NCI-H345 (cell line): ENCODE data around the gene CNTROB.

Experiments used
- DNase-seq: peaks from one replicate; lab custom pipeline; 2025; lab: John Stamatoyannopoulos, UW

CNTROB gene

DNA sequence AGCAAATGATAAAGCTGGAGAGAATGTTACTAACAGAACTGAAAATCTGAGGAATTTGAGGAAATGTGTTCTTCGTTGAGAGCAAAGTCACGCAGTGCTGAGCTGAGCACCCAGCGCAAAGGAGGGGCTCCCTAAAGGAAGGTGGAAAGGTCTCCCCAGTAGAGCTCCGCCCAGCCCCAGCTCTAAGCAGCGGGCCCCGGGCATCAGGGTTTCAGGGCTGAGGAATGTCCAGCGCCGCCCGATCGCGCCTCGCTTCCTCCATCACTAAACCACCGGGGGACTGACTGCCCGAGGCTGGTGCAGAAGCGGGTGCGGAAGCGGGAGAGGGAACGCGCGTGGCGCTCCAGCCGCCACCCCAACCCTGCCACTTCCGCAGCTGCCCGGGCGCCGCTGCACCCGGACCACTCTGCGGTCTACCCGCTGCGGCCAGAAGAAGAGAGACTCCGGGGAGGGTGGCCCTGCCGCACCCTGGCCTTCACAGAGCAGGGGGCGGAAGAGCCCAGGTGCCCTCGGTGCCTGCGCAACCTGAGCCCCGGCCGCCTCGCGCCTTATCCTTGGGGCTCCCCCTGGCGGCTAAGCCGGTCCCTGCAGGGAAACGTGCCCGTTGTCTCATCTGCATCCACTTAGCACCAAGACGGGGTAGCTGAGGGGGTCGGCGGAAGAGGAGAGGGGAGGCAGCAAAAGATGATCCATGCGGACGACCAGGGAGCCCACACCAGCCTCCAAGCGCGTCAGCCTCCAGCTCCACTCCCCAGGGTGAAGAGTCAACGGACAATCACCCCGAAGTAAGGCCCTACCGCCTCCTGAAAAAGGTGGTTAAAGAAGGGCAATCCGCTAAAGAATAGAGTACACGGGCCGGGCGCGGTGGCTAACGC is 58.0 kb downstream of the CNTROB start:
- peak; percentile 78 for DNase-seq

DNA sequence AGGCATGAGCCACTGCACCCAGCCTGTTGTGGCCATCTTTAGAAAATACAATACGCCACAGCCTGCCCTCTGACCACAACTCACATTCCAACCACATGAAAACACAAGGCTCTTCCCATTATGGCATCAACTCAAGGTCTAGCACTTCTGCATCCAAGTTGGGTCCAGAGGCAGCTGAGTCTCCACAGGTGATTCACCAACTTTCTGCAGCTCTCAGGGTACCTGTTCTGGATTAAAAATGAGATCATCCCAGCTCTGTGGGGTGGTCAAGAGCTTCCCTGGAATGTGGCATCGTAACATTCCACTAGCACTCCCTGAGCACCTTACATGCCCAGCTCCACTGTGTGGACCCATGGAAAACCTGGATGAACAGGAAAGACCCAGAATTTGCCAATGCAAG is 60.5 kb downstream of the CNTROB start:
- DNase-seq, result no peak

DNA sequence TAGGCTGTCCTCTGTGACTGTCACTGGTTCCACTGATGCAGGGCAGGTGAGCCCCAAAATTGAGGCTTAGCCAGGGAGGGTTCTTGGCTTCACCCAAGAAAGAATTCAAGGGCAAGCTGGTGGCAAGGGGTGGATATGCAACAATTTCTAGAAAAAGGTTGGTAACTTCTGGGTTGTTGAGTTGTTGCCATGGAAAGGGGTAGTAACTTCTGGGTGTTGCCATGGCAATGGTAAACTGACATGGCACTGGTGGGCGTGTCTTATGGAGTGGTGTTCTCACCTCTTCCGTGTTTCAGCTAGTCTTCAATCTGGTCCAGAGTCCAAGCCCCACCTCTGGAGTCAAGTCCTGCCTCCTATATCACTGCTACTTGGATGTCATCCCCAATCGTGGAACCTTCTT is 60.9 kb downstream of the CNTROB start:
- no peak for DNase-seq

DNA sequence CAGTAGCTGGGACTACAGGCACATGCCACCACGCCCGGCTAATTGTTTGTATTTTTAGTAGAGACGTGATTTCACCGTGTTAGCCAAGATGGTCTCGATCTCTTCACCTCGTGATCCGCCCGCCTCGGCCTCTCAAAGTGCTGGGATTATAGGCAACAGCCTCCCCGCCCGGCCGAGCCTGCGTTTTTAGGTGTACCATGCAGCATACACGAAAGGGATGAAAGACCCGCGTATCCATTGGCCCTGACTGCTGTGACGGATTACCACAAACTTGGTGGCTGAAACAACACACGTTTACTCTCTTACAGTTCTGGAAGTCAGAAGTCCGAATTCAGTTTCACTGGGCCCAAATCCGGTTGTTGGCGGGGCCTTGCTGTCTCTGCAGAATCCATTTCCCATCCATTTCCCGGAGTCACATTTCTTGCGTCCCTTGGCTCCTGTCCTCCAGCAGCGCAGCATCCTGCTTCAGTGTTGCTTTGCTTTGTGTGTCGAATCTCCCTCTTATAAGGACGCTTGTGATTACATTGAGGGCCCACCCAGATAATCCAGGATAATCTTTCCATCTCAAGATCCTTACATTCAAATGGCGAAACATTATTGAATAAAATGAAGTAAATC is 62.1 kb downstream of the CNTROB start:
- DNase-seq, result no peak

DNA sequence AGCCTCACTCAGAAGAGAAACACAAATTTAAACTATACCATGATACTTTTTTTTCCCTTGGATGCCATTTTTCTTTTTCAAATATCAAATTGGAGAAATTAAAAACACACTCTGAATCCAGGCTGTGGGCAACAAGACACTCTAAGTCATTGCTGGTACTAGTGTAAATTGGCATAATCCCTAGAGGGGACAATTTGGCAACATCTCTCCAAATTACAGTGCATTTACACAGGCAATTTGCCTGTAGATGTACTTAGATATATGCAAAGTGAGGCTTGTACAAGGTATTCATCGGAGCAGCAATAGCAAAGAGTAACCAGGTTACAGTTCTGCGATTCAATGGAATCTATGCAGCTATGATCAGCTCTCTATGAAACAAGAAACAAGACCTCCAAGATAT is 63.7 kb downstream of the CNTROB start:
- DNase-seq, result no peak

DNA sequence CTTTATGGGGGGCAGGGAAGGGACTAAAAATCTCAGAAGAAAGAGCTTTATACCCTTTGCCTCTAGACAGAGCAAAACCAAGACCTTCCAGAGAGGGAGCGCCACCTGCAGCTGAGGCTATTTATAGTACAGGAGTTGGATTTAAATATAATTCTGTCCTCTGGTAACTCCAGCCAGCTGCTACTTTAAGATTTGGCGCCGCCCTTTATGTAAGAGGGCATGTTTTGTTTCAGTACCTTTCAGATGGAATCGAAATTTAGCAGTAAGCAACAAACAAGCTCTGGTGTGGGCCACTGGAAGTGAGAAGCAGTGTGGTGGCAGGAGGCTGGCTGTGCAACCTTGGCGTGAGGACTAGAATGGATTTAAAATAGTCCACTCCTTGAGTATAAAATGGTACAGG is 65.2 kb downstream of the CNTROB start:
- DNase-seq, result no peak
